GM12865 (cell line): ENCODE results near the gene FIBIN.

ENCODE experiments used
- DNase-seq: peaks from one replicate; pipeline ENCODE4 v3.0.0; 2010; ENCODE audit warnings: low read depth
- H3K4me3 ChIP-seq: 2 replicates; pipeline ENCODE4 v1.5.1; 2011; ENCODE audit warnings: mild to moderate bottlenecking, low read depth, low read length, control low read depth
- CTCF ChIP-seq: IDR thresholded peaks from 2 replicates; pipeline ENCODE4 v1.5.1; 2011; ENCODE audit warnings: low read length, control low read depth, low read depth, inconsistent platforms; ENCODE audit not compliant: insufficient read depth; ENCODE audit errors: missing control alignments

The FIBIN gene

GRCh38 chr11:27004103-27004502 is 10.2 kb downstream of the FIBIN start:
- TF ChIP-seq CTCF: no peak
- no peak overlapping the region for H3K4me3 ChIP-seq
- DNase-seq: no peak

- no peak overlapping the region for H3K4me3 ChIP-seq
- DNase-seq: no peak
- no peak for TF ChIP-seq CTCF
Observed at GRCh38 chr11:27008811-27009535, 15.1 kb downstream of the FIBIN start.

GRCh38 chr11:27011560-27012233 is 17.8 kb downstream of the FIBIN start:
- DNase-seq: no peak
- H3K4me3 ChIP-seq: no peak overlapping the region
- no peak for TF ChIP-seq CTCF

DNA sequence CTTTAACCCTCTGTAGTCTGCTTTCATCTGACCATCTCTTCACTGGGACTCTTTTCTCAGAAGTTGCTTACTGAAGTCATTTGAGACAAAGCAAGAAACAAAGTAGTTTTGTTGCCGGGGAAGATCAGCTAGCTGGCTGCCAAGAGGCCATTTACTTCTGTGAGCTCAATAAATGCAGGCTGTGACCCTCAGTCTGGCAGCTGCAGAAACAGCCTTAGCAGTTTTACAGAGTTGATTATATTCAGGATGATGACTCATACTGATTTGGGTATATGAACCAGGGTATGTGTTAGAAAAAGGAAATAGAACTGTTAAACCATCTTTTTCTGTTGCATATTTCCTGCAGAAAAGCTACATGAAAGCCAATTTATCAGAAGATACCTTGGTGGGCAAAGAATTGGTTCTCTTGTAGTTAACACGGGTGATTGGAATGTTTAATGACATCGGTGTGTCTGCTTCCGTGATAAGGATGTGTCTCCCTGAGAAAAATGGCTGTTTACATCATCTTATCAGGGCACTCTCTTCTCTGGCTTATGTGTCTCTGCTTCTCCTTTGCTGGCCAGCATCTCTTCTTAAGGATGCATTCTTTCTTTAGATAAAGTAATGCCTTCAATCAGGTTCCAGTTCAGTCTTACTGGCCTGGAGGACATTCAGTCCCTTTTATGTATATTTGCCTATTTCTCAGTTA is 18.5 kb downstream of the FIBIN start:
- no peak overlapping the region for H3K4me3 ChIP-seq
- no peak for DNase-seq
- TF ChIP-seq CTCF: no peak

GRCh38 chr11:27013781-27014361 is 20.0 kb downstream of the FIBIN start:
- DNase-seq: no peak
- no peak overlapping the region for H3K4me3 ChIP-seq
- TF ChIP-seq CTCF: no peak

GRCh38 chr11:27018902-27019529 is 25.1 kb downstream of the FIBIN start:
- TF ChIP-seq CTCF: no peak
- no peak for DNase-seq
- no peak overlapping the region for H3K4me3 ChIP-seq
